Measurements from ENCODE around the gene TTLL12.

TTLL12 gene

DNA sequence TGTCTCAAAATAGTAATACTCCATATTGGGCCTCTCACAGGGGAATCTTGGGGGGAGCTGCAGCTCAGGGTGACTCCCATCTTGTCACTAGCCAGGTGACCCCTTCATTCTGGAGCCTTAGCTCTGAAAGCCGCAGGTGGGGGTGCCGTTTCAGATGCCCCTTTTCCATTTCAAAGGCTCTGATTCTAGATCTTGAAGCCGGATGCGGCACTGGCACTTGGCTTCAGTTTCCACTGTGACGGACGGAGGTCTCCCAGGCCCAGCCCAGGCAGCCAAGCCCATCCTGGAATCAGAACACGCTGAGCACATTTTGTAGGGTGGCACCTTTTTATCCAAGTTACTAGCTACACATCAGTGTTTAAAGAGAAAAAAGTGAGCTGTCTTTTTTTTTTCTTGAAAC is 70.0 kb downstream of the TTLL12 start:
- TF ChIP-seq, protein P1, sequence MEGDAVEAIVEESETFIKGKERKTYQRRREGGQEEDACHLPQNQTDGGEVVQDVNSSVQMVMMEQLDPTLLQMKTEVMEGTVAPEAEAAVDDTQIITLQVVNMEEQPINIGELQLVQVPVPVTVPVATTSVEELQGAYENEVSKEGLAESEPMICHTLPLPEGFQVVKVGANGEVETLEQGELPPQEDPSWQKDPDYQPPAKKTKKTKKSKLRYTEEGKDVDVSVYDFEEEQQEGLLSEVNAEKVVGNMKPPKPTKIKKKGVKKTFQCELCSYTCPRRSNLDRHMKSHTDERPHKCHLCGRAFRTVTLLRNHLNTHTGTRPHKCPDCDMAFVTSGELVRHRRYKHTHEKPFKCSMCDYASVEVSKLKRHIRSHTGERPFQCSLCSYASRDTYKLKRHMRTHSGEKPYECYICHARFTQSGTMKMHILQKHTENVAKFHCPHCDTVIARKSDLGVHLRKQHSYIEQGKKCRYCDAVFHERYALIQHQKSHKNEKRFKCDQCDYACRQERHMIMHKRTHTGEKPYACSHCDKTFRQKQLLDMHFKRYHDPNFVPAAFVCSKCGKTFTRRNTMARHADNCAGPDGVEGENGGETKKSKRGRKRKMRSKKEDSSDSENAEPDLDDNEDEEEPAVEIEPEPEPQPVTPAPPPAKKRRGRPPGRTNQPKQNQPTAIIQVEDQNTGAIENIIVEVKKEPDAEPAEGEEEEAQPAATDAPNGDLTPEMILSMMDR (IDR thresholded peaks at IDR 0.05; ENCODE audit: insufficient read depth, low read length, poor library complexity, severe bottlenecking), result no peak
- no peak for TF ChIP-seq EZH2phosphoT487 (conservative IDR thresholded peaks at IDR 0.05; ENCODE audit: low read length)
- no peaks in the 10 kb centered on the region for H4K20me1 ChIP-seq (ENCODE audit: low read depth, low read length)
- H3K9me2 ChIP-seq (replicated peaks; ENCODE audit: insufficient read depth, low read length), result no peaks in the 10 kb centered on the region
- no peak overlapping the region for H3K4me2 ChIP-seq (ENCODE audit: low read depth, low read length, poor library complexity, severe bottlenecking)
- H3K9ac ChIP-seq (ENCODE audit: low read length), result no peak overlapping the region
- H3K79me2 ChIP-seq (ENCODE audit: insufficient read depth, low read length), result no peaks in the 10 kb centered on the region
- no peak overlapping the region for H3K4me3 ChIP-seq (ENCODE audit: insufficient read depth, low read length, poor library complexity, severe bottlenecking)
- H3F3A ChIP-seq (ENCODE audit: insufficient read depth), result peaks cover 1% of the 10 kb centered on the region; the same call in 1 of the 2 replicates
- H2AFZ ChIP-seq (ENCODE audit: low read depth, low read length, severe bottlenecking), result no peak overlapping the region
- H3K27me3 ChIP-seq (ENCODE audit: low read length), result no peaks in the 10 kb centered on the region
- no peaks in the 10 kb centered on the region for H3K36me3 ChIP-seq (ENCODE audit: low read length)
- no peak overlapping the region for H3K27ac ChIP-seq (ENCODE audit: low read depth, low read length)
- H3K9me3 ChIP-seq (ENCODE audit: insufficient read depth, low read length), result no peaks in the 10 kb centered on the region

Data from SU-DHL-6 (cell line).